T-helper 2 cell treated with Interferon-gamma antibody and Interleukin-4, amounts not matched to agents 100 ng/mL and 5 ng/mL, for 36 hours (primary cell): Measurements from ENCODE around the gene KCNK16. TPM values are rescaled to one million over a fixed set of nuclear protein-coding genes. Genes with fewer than 3 reads are reported as not detected.

Source experiments
- intact Hi-C: fragments of 100-400 bp; cut with micrococcal nuclease; formaldehyde crosslinking; loops from one replicate; pipeline ENCODE4 v1.15.1; 2023
- total RNA-seq: library from RNA; stranded (reverse); gene quantifications from 2 replicates; pipeline ENCODE4 v1.2.3, GENCODE V29; 2022

Gene KCNK16
- total RNA-seq = not detected in 2 replicates

DNA sequence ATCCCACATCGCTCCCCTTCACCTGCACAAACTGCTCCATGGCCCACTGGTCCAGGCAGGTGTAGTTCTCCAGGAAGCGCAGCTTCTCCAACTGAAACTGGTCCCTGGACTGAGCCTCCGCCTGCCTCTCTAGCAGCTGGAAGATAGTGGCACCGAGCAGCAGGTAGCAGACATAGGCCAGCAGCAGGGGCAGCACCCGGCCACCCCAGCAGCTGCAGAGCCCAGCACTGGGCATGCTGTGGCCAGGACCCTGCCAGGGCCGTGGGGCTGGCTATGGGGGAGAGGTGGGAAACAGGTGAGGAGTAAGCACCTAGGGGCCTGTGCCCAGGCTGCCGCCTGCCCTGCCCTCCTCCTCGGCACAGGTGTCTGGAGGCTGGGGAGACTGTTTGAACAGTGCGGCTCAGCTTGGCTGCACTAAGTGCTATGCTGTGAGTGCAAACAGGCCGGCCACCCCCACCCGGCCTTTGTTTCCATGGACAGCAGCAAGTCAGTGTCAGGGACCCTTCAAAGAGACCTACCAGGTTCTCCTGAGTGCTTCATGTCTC, at the start of gene KCNK16:
TSS of gene KCNK16 (minus strand) at position 397 of the 545 bp plus-strand sequence. CDS start at position 235, 162 bp downstream.
- intact Hi-C loops = no loop called here

DNA sequence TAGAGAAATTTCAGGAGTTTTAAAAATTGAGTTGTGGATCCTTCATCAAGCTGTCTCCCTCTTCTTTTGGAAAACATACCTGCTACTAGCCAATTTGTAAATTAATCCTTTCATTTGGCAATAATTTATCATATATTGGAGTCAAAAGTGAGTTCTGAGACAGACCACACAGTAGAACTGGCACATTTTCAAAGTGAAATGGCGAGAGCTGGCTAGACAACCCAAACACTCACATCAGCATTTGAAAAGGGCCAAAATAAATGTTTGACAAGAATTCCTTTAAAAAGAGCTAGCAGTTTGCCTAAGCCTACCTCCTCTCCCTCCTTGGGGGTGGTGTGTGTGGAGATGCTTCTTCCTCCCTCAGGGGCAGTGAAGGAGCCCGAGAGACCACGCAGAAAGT, 47.9 kb upstream of the KCNK16 start:
- intact Hi-C loops = no loop called here

DNA sequence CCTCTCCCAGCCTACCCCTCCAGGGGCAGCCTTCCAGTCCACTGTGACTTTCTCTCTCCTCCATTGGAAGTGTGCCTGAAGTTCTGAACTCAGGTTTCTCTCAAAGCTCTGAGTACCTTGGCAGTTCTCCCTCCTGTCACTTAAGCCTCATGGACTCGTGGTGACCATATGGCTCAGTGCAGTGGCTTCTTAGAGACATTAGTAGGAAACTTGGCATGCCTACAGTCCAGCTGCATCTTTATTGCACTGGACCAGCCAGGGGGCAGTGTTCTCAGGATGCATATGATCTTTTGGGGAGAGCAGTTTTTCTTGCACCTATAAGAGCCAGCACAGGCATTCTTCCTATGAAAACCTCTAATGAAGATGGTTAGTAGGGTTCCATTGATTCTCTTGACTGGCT, 47.5 kb upstream of the KCNK16 start:
- intact Hi-C loops = no loop called here

DNA sequence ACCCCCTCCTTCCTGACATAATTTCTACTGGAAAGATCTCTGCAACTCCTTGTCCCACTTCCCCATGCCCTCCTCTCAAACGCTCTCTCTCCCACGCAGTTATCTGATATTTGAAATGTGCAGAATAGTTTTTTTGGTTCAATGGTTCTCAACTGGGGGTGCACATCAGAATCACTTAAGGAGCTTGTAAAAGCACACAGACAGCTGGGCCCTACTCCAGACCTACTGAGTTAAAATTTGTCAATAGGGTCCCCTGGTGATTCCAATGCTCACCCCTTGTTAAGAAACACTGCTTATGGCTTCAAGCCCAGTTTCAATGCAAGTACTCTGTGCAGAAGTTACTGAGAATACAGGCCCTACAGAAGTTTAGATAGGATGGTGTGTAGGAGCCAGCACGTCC, 45.2 kb upstream of the KCNK16 start:
- intact Hi-C loops = no loop called here

DNA sequence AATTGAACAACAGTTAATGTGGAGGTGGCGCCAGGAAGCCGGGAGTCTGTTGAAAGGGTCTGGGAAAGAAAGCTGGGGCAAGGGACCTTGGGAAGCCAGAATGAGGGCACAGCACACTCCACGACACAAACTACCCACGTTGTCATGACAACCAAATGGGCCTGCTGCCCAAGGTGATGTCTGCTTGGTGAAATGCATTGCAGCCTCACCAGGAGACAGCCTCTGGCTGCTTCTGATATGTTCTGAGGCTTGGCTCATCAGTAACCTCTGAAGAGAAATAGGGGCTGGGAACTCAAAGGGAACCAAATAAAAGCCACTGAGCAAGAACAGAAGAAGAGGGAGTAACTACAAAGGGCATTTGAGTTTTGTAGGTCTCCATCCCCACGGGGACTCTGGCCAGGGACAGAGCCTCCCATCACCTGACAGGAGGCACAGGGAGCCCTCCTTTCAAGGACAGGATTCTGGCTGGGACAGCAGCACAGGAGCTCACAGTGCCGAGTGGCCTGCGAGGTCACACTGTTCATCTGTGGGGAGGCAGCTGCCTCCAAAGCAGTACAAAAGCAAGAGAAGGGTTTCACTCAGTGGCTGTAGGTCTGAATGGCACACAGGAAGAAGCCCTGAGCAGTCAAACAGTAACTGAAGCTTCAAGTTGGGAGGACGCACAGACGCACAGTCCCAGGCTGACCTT, 44.6 kb upstream of the KCNK16 start:
- intact Hi-C loops = no loop called here

DNA sequence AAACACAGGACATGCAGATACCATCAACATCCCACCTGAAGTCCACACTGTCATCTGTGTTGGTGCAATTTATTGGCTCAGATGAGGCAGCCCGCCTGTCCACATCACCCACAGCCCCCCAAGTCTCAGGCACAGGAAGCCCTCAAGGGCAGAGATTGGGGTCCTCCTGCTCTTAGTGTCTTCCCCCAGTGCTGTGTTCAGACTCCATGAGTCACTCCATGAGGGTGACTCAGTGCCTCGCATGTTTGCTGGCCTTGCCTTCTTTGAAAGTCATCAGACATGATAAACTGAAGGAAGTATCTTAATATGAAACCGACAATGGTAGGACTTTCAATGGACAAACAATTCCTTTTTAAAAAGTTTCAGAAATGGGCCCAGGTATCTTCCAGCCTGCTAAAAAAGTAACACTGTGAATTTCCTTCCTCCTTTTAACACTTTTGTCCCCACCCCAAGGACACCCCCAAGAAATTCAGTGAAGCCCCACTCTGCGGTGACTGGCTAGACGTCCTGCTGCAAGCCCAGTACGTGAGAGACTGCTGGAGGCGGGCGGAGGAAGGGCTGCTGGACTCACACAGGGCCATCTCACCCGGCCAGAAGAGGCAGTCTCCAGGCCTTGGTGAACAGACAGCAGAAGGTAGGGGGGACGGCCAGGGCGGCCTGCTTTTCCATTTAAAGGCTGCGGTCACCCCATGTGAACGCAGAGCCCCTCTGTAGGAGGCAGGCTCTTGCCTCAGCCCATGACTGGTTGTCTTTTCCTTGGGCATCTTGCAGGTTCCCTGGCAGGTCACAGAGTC, 43.0 kb upstream of the KCNK16 start:
- intact Hi-C loops = no loop called here

DNA sequence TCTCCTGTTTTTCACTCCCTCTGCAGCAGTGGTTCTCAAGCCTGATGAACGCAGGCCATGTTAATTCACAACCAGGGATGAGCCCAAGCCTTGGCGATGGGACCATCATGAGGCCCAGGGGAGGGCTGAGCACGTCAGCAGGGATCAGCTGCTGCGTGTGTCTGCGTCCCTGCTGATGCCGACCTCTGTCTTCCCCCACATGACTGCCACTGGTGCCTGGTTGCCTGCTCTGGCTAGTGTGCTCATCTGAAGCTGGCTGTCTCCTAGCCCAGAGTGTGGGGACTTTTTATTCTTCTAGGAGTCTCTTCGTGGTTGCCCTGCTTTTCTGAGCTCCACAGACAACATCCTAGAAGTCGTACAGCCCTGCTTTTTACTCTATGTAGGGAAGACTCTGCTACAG, 40.8 kb upstream of the KCNK16 start:
- intact Hi-C loops = no loop called here

DNA sequence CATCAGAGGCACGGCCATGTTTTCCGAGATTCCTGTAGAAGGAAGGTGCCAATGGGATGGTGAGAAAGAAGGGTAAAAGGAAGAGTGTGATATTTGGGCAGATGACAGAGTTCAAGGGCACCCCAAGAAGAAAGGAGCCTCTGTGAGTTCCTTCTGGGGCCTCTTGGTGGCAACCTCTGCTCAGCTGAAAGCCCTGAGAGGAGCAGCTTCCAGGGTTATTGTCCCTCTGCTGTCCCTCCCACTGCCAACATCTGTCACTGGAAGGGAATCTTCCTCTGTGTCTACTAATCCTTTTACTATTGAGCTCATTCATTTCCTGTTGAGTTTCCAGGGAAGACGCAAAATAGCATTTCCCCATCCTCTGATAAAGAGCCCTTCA, 40.0 kb upstream of the KCNK16 start:
- intact Hi-C loops = no loop called here

DNA sequence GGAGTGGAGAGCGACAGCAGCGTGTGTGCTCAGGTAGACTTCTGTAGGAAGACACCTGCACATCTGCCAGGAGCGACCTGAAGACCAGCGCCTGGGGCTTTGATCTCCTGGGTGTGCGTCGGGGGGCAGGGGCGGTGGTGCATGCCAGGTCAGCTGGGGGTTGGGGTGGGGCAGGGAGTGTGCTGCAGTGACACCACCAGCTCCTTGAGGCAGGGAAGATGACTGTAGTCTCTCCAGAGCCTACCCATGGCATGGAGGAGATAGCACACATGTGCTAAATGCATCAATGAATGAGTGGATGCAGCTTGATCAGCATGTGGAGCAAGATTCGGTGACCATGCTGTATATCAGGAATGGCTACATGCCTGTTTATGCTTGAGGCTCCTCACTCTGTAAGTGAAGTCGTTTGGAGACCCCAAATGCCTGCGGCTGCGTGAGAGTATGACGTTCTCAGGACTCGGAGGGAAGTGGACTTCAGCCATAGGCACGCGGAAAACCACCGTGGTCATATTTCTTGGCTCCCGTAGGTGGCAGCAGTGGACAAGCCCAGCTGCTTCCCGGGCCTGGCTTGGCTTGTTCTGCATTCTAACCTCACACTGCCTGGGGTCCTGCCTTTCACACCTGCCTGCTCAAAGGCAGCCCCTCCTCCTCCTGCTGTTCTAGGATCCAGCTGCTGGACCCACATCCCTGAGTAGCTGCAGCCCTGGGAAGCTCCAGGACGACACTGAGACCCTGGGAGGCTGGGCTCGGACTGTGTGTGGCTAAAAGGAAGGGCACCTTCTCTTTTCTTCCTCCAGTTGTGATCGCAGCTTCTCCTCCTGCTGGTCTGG, 39.4 kb upstream of the KCNK16 start:
- intact Hi-C loops = no loop called here

DNA sequence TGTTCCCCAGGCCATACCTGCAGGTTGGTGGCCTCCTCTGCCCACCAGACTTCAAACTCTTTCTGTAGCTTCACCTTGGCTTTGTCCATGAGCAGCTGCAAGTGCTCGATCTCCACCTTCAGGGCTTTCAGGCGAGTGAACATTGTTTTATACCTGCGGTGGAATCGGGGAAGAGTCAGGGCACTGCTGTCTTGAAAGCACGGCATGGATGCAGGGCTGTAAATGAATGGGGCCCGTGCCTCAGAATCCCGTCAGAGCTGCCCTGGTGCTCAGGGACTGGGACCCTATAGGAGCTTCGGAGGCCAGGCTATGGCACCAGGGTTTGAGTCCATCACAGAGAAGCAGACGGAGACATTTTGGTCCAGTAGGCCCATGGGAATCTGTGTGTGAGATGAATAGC, 37.9 kb upstream of the KCNK16 start:
- intact Hi-C loops = no loop called here

DNA sequence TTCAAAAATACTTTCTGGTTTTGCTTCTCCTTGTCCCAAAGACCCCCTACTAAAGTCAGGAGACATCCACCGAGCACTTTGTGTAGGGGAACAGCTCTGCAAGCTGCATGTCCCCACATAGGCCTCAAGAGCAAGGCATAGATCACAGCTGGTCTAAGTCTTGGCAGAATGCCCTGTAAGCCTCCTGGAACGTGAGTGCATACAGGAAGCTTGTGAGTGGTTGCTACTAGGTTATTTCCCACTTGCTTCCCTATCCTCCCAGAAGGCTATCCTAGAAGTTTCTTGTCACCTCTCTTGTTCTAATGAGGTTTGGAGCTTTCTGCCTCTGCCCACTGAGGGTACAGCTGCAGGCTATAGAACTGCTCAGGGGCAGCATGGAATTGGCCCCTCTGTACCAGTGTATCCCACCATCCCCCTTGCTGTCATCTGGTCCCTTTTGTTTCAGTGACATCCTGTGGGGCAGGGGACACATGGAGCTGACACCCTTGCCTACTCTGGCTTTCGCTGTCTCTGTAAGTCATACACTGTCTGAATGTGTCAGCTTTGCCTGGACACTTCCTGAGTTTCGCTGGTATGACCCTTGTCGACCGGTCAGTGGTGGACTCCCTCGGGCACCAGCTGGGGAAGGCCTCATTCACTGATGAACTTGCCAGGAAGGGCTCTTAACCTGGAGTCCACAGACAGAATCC, 35.6 kb upstream of the KCNK16 start:
- intact Hi-C loops = no loop called here

DNA sequence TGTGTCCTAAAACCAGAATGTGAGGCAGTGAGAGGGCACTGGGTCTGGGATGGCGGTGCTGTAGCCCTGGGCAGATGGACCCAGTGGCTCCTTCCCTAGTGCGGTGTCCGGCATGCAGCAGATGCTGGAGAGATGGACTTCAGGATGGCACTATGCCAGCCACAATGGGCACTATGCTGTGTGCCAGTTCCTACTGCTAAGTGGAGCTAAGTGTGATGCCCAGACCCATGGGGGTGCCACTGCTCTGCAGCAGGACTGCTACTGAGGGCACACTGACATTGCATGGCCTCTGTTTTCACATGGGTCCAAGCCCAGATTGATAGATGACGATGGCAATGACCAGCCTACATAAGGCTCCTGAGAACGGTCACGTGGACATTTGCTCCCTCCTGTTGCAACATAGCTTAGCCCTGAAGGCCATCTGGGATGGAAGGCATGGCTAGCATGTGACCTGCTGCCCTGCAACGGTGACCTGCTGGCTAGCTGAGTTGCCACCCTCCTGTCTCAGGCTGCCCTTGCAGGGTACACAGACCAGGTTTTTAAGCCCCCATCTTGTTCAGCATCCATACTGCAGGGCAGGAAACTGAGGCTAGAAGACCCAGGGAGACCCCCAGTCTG, 31.3 kb upstream of the KCNK16 start:
- intact Hi-C loops = no loop called here

DNA sequence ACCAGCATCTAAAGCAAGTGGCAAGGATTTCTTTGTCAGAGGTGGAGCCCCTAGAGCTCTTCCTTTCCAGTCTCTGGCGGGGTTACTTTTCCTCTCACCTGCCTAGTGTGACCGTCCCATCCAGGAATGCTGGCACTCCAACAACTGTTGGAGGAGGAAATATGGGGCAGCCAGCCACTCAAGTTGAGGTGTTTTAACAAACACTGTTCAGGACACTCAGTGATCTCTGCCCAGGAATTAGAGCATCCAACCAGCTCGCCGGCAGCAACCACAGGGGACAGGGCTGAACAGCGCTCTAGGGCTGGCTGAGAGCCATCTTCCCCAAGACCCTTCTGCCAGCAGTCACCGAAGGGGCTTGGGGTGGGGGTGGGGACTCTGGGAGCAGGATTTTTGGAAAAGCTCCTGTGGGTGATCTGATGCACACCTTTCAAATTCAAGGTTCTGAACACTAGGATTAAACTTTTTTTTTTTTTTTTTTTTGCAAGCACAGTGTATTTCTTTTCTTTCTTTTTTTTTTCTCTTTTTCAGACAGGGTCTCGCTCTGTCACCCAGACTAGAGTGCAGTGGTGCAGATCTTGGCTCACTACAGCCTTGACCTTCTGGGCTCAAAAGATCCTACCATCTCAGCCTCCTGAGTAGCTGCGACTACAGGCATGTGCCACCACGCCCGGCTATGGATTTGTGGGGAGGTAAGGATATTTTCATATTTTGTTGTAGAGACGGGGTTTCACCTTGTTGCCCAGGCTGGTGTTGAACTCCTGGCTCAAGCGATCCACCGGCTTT, 28.4 kb upstream of the KCNK16 start:
- intact Hi-C loops = no loop called here

DNA sequence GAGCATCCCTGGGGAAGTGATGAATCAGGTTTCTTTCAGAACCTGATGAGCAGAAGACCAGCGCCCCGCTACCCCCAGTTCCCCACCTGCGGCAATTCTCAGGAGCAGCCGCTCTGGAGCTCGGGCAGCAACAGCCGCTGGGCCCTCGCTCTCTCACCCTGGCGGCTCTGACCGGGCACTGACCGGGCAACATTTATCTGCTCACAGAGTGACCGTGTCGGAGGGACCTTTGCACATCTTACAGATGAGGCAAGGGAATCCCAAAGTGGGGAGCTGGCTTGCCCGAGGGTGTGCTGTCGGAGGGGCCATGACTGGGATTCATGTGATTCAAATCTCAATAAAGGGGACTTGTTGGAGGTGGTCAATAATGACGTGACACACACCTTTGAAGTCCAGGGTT, 26.2 kb upstream of the KCNK16 start:
- intact Hi-C loops = loop anchor here (5.0 kb wide), 2 partner anchors 544 to 959 kb away; no protein-coding TSS in a partner anchor

DNA sequence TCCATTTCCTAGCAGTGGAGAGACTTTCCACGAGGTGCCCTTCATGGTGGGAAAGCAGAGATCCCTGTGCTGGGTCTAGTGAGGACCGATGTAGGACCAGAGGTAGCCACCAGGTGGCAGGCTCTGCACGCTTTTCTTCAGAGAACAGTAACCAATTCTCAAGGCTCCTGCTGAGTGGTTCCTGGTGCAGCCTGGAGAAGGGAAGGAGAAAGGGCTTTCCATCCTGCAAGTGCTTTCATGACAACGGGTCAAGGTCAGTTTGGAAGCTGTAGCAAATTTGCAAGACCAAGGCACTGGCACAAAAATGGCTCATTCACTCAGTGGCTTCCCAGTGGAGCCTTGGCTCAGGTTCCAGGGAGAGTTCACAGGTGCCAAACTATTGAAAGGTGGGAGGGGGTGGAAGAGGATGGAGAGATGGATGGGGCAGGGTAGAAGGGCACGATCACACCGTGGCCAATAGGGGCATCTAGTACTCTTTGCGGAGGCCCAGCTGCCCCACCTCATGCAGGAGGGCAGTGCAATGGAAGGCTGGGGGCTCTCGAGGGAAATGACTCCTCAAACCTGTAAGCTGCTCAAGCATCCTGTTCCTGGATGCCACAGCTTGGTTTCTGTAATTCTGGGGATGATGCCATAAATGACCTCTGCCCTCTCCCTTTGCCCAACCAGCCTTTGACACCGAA, 25.5 kb upstream of the KCNK16 start:
- intact Hi-C loops = loop anchor here (5.0 kb wide), 2 partner anchors 544 to 959 kb away; no protein-coding TSS in a partner anchor

DNA sequence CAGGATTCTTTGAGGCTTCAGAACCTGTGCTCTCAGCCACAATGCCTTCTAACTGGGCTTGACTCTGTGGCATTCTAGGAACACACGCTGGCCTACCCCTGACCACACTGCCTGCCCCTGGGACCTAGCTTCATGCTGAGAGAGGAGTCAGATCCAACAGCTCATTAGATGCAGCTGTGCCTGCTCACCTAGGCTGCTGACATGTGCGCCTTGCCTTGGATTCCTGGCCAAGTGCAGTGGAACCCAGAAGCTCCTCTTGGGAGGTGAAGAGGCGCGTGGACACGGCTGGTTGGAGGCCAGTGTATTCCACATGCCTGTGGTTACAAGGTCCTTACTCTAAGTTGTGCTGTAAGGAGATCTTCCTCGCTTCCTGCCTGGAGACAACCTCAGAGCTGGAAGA, 24.7 kb upstream of the KCNK16 start:
- intact Hi-C loops = loop anchor here (5.0 kb wide), 2 partner anchors 545 to 960 kb away; no protein-coding TSS in a partner anchor

DNA sequence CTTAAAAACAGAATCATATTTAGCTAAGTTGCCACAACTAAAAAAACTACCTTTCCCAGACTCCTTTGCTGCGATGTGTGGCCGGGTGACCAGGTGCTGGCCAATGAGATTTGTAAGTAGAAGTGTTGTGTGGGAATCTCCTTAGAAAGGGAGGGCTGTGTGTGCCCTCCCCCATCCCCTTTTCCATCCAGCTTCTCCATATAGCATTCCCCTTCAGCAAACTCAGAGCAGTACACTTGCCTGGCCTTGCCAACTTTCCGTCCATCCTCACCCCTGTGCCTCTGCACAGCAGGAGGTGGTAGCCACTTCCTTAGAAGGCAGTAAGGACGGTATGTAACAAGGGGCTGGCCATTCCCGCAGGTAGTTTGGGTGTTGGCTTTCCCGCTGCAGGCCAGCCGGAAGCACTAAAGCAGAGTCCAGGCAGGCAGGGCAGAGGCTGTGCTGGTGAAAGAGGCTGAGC, 22.3 kb upstream of the KCNK16 start:
- intact Hi-C loops = loop anchor here (5.0 kb wide), 2 partner anchors 547 to 962 kb away; no protein-coding TSS in a partner anchor

DNA sequence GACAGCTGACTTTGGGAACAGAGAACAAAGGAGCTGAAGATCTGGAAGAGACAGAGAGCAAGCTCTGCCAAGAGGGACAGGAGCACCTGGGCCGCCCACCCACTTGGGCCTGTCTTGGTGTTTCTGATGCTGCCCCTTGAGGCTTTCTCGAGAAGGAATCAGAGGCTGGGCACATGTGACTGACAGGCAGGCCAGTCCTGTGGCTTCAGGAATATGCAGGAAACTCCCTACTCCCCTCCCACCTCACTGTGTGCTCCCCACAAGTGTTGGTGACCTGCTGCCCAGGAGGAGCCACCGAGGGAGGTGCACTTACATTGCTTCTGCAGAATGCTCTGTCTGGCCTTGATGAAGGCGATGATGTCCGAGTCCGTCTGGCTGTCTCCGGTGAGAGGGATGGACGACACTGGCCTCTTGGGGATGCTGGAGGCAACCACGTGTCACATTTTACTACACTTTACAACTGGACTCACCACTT, 20.9 kb upstream of the KCNK16 start:
- intact Hi-C loops = no loop called here
